Ovary (tissue), 3 donors: ENCODE results near the gene STK39.

Source experiments
- EP300 ChIP-seq: sonication (generic); formaldehyde crosslinking; IDR thresholded peaks from one replicate; pipeline ENCODE4 v1.6.1; 2017; ENCODE audit warnings: antibody characterized with exemption
- POLR2A ChIP-seq: fragments of 450-650 bp; IDR thresholded peaks from one replicate; pipeline ENCODE4 v1.6.1; 2017; ENCODE audit warnings: antibody characterized with exemption, mild to moderate bottlenecking, moderate library complexity
- TF ChIP-seq, protein P1 (sequence below), 3 donors: fragments of 450-650 bp in 2 of 3; fragments of 200-600 bp in 1 of 3; IDR thresholded peaks; one replicate each; pipeline versions ENCODE4 v1.5.1 to v1.8.0; 2016 to 2022; ENCODE audit warnings: antibody characterized with exemption in 3 of 3, mild to moderate bottlenecking in 1 of 3
- donor health status: DM: no; HTN: no; CAD: no.

GRCh38 chr2:168272225-168272624 lies 24.8 kb upstream of the STK39 start:
- TF ChIP-seq, protein P1, sequence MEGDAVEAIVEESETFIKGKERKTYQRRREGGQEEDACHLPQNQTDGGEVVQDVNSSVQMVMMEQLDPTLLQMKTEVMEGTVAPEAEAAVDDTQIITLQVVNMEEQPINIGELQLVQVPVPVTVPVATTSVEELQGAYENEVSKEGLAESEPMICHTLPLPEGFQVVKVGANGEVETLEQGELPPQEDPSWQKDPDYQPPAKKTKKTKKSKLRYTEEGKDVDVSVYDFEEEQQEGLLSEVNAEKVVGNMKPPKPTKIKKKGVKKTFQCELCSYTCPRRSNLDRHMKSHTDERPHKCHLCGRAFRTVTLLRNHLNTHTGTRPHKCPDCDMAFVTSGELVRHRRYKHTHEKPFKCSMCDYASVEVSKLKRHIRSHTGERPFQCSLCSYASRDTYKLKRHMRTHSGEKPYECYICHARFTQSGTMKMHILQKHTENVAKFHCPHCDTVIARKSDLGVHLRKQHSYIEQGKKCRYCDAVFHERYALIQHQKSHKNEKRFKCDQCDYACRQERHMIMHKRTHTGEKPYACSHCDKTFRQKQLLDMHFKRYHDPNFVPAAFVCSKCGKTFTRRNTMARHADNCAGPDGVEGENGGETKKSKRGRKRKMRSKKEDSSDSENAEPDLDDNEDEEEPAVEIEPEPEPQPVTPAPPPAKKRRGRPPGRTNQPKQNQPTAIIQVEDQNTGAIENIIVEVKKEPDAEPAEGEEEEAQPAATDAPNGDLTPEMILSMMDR (IDR thresholded peaks at IDR 0.05), result no peak
- no peak for TF ChIP-seq POLR2A
- TF ChIP-seq EP300, result no peak
